ENCODE measurements around the gene MGAT4B. TPM values are rescaled to one million over a fixed set of nuclear protein-coding genes. Genes with fewer than 3 reads are reported as not detected.
A peak's percentile ranks its signal among the peaks of the same experiment; 100 is the strongest.

Gene MGAT4B
- total RNA-seq, 2 experiments from 2014 or later: 141 to 145 TPM

DNA sequence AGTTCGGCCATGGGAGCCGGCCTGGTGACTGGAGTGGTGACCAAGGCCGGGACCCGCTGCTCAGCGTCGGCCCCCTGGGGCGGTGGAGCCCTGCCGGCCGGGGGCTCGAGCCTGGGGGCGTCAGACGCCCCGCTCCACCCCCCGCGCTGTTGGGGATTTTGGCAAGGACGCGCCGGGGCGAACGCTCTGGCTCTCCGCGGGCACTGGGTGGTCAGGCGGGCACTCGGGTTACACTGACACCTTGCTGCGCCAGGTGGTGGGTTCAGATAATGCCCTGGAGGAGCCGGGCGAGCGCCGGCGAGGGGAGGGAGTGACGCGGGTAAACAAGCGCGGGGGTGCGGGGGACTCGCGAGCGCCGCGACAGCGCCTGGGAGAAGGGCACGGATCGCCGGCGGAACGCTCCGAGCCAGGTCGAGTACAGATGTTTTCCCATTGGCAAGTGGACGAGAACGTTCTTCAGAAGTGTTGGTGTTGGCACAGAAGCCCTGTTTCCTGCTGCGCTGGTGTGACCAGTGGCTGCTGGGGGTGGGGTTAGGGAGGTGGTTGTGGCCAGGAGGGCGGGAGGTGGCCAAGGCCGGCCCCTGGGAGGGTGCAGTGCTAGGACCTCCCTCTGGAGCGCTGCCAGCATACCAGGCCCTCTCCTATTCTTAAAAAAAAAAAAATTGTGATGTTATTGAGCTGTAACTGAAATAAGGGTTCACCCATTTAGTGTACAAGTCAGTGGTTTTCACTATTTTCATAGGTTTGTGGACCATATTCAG, 14.8 kb upstream of the MGAT4B start:
- Mint-ChIP-seq H3K4me1 (ENCODE audit: low read depth) (peaks cover 61% of the 10 kb centered on the region), H3K4me3 (peak overlapping the region; percentile 99), H3K27ac (peak overlapping the region; percentile 99), H3K36me3 (ENCODE audit: low read depth) (peaks cover 49% of the 10 kb centered on the region), H3K9me3 (no peaks in the 10 kb centered on the region), H3K27me3 (no peaks in the 10 kb centered on the region)
- Histone ChIP-seq H3K27ac (ENCODE audit: low read depth in 1 of 2, low read length in 2 of 2) (peak overlapping the region; percentile 84 to 96), H3K4me1 (ENCODE audit: insufficient read depth, low read length) (peaks cover 67% of the 10 kb centered on the region), H3K4me3 (ENCODE audit: low read length) (peak overlapping the region; percentile 83), H3K36me3 (ENCODE audit: insufficient read depth, low read length) (peaks cover 35% of the 10 kb centered on the region), H3K27me3 (ENCODE audit: control insufficient read depth in 1 of 2, insufficient read depth in 2 of 2, low read length in 2 of 2) (peaks cover 0 to 4% of the 10 kb centered on the region in 2 experiments), H3K9me3 (ENCODE audit: control insufficient read depth in 1 of 2, insufficient read depth in 1 of 2, low read length in 2 of 2) (no peaks in the 10 kb centered on the region)
- ATAC-seq (ENCODE audit: poor library complexity) (peak; percentile 66), DNase-seq (peak; percentile 69 to 95 (median 84))
- intact Hi-C loops (cut with DNase I, micrococcal nuclease): loop anchor here in 1 of 2 experiments (5.0 kb wide), 1 partner anchor 36 kb away; the partner anchor contains the start of gene MRNIP
- POLR2A ChIA-PET: interaction anchor here (0.6 to 4.5 kb wide), 25 partner anchors 9 to 198 kb away, joined by 3 to 48 read pairs (median 4); partner anchors contain the start of genes HNRNPH1, LTC4S, MAML1 and MGAT4B
- CTCF ChIA-PET: interaction anchor here (1.1 to 2.1 kb wide), 5 partner anchors 20 to 58 kb away, joined by 3 to 6 read pairs (median 5); no protein-coding TSS in a partner anchor
- TF ChIP-seq, protein P1, sequence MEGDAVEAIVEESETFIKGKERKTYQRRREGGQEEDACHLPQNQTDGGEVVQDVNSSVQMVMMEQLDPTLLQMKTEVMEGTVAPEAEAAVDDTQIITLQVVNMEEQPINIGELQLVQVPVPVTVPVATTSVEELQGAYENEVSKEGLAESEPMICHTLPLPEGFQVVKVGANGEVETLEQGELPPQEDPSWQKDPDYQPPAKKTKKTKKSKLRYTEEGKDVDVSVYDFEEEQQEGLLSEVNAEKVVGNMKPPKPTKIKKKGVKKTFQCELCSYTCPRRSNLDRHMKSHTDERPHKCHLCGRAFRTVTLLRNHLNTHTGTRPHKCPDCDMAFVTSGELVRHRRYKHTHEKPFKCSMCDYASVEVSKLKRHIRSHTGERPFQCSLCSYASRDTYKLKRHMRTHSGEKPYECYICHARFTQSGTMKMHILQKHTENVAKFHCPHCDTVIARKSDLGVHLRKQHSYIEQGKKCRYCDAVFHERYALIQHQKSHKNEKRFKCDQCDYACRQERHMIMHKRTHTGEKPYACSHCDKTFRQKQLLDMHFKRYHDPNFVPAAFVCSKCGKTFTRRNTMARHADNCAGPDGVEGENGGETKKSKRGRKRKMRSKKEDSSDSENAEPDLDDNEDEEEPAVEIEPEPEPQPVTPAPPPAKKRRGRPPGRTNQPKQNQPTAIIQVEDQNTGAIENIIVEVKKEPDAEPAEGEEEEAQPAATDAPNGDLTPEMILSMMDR (IDR thresholded peaks at IDR 0.05): no peak

DNA sequence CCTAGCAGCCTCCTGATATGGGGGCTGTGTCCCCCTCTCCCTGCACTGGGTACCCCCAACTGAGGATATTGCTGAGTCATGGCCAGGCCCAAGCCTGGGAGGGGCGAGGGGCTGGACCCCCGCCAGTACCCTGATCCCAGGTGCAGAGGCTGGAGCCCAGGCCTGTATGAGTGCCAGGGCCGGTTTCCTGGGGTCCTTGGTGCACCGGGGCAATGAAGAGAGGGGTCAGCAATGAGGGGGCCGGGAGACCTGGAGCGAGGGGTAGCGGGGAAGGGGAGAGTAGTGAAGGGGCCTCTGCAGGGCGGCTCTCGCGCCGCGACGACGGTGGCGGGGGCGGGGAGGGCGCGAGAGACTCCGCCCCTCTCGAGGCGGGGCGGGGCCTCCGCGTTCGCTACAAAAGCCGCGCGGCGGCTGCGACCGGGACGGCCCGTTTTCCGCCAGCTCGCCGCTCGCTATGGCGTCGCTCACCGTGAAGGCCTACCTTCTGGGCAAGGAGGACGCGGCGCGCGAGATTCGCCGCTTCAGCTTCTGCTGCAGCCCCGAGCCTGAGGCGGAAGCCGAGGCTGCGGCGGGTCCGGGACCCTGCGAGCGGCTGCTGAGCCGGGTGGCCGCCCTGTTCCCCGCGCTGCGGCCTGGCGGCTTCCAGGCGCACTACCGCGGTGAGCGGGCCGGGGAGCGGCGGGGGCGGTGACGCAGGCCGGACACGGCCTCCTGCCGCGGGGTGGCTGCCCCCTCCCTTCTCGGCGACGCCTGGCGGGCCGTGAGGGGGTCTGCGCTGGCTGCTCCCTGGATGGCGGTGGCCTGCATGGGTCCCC, 14.0 kb upstream of the MGAT4B start, which contains the start of gene SQSTM1:
SQSTM1 (plus strand) TSS at position 423 of the 815 bp plus-strand sequence; CDS start at position 455, 32 bp downstream.
- peaks cover 0 to 4% of the 10 kb centered on the region in 2 experiments for H3K27me3 ChIP-seq (ENCODE audit: control insufficient read depth in 1 of 2, insufficient read depth in 2 of 2, low read length in 2 of 2)
- Mint-ChIP-seq H3K4me3 (peak within 1 kb of the TSS; percentile 99), H3K4me1 (ENCODE audit: low read depth) (peaks cover 64% of the 10 kb centered on the region), H3K9me3 (no peaks in the 10 kb centered on the region), H3K27ac (peak within 1 kb of the TSS; percentile 99), H3K27me3 (peaks cover 3% of the 10 kb centered on the region), H3K36me3 (ENCODE audit: low read depth) (peaks cover 41% of the 10 kb centered on the region)
- peak; percentile 59 for ATAC-seq (ENCODE audit: poor library complexity)
- POLR2A ChIA-PET: interaction anchor here (0.8 to 4.5 kb wide), 17 partner anchors 9 to 1616 kb away, joined by 3 to 48 read pairs (median 5); partner anchors contain the start of genes HNRNPAB, HNRNPH1, LTC4S and MAML1
- peak; percentile 65 to 92 (median 82) for DNase-seq
- peaks cover 69% of the 10 kb centered on the region for H3K4me1 ChIP-seq (ENCODE audit: insufficient read depth, low read length)
- peak within 1 kb of the TSS; percentile 83 for H3K4me3 ChIP-seq (ENCODE audit: low read length)
- no peaks in the 10 kb centered on the region for H3K9me3 ChIP-seq (ENCODE audit: control insufficient read depth in 1 of 2, insufficient read depth in 1 of 2, low read length in 2 of 2)
- peak within 1 kb of the TSS; percentile 95 to 96 for H3K27ac ChIP-seq (ENCODE audit: low read depth in 1 of 2, low read length in 2 of 2)
- CTCF ChIA-PET: interaction anchor here (1.1 to 2.1 kb wide), 3 partner anchors 19 to 57 kb away, joined by 3 to 5 read pairs (median 3); no protein-coding TSS in a partner anchor
- H3K36me3 ChIP-seq (ENCODE audit: insufficient read depth, low read length): peaks cover 32% of the 10 kb centered on the region
- TF ChIP-seq, protein P1 (IDR thresholded peaks at IDR 0.05): no peak
- intact Hi-C loops (cut with DNase I, micrococcal nuclease): loop anchor here (1.0 to 5.0 kb wide), 4 partner anchors 9 to 38 kb away; partner anchors contain the start of genes MRNIP (in 2 of the 2) and MGAT4B (in 1 of the 2)

DNA sequence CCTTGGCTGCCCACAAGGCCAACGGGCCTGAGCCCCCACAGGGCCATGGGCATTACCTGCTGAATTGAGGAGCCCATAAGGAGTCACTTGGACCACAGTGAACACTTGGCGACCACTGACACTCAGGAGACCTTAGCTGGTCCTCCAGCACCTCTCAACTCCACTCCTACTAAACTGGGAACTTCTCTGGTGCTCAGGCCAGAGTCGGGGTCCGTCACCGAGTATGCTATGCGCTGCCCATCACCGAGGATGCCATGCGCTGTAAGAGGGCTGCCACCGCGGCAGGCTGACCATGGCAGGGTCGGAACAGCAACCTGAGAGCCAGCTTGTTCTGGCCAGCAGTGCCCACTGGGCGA, 13.4 kb upstream of the MGAT4B start:
- intact Hi-C loops (cut with DNase I, micrococcal nuclease): loop anchor here (1.0 to 5.0 kb wide), 4 partner anchors 9 to 38 kb away; partner anchors contain the start of genes MRNIP (in 2 of the 2) and MGAT4B (in 1 of the 2)
- Mint-ChIP-seq H3K27ac (peak overlapping the region; percentile 81), H3K27me3 (peaks cover 5% of the 10 kb centered on the region), H3K4me1 (ENCODE audit: low read depth) (peaks cover 64% of the 10 kb centered on the region), H3K36me3 (ENCODE audit: low read depth) (peaks cover 35% of the 10 kb centered on the region), H3K4me3 (peak overlapping the region; percentile 89), H3K9me3 (no peaks in the 10 kb centered on the region)
- TF ChIP-seq, protein P1 (IDR thresholded peaks at IDR 0.05): no peak
- POLR2A ChIA-PET: interaction anchor here (0.7 to 4.5 kb wide), 17 partner anchors 9 to 1616 kb away, joined by 3 to 48 read pairs (median 5); partner anchors contain the start of genes HNRNPAB, HNRNPH1, LTC4S and MAML1
- Histone ChIP-seq H3K27ac (ENCODE audit: low read depth in 1 of 2, low read length in 2 of 2) (peak overlapping the region; percentile 95 to 96), H3K4me1 (ENCODE audit: insufficient read depth, low read length) (peaks cover 69% of the 10 kb centered on the region), H3K36me3 (ENCODE audit: insufficient read depth, low read length) (peaks cover 26% of the 10 kb centered on the region), H3K4me3 (ENCODE audit: low read length) (peak overlapping the region; percentile 83), H3K27me3 (ENCODE audit: control insufficient read depth in 1 of 2, insufficient read depth in 2 of 2, low read length in 2 of 2) (peaks cover 0 to 4% of the 10 kb centered on the region in 2 experiments), H3K9me3 (ENCODE audit: control insufficient read depth in 1 of 2, insufficient read depth in 1 of 2, low read length in 2 of 2) (no peaks in the 10 kb centered on the region)
- DNase-seq: peak in 1 of 14 experiments; percentile 37
- CTCF ChIA-PET: interaction anchor here (1.1 to 2.1 kb wide), 3 partner anchors 18 to 57 kb away, joined by 3 to 5 read pairs (median 3); no protein-coding TSS in a partner anchor
- no peak for ATAC-seq (ENCODE audit: poor library complexity)

All from CD4-positive, alpha-beta T cell (primary cell).